HG02759 (cell line): Measurements from ENCODE around the gene TLR10.
"Not testable (repeated sequence)": the region's sequence is repeated elsewhere in the genome, so short reads cannot be mapped to it uniquely, and the experiment has no call there.

Experiments
- ATAC-seq: cut with Tn5 transposase; IDR thresholded peaks from one replicate; pipeline ENCODE4 v1.9.1; 2021; ENCODE audit warnings: mild to moderate bottlenecking, moderate library complexity; ENCODE audit not compliant: unreplicated experiment

TLR10 gene, protein sequence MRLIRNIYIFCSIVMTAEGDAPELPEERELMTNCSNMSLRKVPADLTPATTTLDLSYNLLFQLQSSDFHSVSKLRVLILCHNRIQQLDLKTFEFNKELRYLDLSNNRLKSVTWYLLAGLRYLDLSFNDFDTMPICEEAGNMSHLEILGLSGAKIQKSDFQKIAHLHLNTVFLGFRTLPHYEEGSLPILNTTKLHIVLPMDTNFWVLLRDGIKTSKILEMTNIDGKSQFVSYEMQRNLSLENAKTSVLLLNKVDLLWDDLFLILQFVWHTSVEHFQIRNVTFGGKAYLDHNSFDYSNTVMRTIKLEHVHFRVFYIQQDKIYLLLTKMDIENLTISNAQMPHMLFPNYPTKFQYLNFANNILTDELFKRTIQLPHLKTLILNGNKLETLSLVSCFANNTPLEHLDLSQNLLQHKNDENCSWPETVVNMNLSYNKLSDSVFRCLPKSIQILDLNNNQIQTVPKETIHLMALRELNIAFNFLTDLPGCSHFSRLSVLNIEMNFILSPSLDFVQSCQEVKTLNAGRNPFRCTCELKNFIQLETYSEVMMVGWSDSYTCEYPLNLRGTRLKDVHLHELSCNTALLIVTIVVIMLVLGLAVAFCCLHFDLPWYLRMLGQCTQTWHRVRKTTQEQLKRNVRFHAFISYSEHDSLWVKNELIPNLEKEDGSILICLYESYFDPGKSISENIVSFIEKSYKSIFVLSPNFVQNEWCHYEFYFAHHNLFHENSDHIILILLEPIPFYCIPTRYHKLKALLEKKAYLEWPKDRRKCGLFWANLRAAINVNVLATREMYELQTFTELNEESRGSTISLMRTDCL

DNA sequence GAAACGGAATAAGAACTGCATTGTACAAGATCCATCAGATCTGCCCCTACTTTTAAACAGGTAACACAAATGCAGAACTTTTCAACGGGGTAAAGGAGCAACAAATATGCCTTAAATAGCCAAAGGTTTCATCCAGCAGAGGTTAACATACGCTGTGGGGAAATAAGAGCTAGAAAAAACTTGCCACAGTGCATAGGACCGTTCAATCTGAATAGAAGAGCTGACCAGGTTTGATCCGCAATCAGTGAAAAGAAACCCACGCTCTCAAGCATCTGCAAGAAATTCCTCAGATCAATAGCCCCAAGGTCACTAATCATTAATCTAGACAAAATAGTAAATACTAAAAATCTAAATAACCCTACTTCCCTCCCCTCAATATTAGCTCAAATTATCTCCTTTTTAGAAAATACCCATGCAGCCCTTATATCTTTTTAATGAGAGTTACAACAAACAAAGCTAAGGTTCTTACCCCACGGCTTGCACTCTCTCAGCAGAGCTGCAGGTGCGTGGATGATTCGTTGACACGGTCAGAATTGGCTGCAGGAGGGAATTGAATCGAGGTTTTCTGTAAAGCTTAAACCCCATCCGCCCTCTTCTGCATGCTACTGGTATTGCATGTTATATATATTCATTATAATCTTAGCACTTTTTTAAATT, at the start of gene TLR10:
TLR10 (minus strand) TSS at position 539 of the 657 bp plus-strand sequence. CDS start 7,400 bp downstream, outside the sequence.
- peak; percentile 61 for ATAC-seq

DNA sequence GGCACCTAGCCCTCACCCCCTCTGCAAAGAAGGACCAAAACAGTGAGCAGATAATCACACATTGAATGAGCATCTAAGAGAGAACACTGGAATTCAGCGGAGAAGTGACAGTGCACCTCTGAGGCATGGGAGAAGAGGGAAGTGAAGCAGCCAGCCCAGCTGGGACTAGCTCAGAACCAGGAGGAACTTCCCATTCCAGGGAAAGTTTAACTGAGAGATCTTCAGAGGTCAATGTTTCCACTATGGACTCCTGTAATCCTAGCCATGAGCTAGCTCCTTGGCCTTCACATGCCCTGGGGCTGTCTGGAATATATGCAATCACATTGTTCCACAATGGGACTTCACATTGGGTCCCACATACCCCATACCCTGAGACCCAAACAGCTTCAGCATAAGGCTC, 49.4 kb upstream of the TLR10 start:
- no peak for ATAC-seq

DNA sequence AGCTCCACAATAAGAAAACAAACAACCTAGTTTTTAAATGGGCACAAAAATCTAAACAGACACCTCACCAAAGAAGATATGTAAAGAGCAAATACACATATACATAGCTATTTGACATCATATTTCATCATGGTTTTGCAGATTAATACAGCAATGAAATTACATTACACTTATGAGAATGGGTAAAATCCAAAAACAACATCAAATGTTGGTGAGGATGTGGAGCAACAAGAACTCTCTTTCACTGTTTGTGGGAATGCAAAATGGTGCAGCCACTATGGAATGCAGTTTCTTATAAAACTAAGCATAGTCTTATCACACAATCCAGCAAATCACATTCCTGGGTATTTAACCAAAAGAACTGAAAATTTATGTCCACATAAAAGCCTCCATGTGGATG, 48.9 kb upstream of the TLR10 start:
- ATAC-seq = no peak

DNA sequence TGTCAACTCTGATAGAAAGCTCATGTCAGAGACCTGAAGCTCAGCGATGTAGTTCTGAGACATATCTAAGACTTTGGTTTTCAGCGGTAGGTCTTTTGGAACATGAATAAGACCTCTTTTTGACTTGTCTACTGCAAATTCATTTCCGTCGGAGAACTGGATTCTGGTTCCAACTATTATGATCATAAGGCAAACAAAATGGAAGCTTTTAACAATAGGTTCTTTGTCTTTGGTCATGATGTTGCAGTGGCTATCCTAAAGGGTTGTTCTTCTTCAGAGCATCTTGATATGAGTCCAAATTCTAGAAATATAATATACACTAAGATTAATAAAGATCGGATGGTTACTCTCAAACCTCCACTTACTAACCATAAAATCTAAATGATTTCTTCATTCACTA, 46.4 kb upstream of the TLR10 start:
- ATAC-seq = no peak

DNA sequence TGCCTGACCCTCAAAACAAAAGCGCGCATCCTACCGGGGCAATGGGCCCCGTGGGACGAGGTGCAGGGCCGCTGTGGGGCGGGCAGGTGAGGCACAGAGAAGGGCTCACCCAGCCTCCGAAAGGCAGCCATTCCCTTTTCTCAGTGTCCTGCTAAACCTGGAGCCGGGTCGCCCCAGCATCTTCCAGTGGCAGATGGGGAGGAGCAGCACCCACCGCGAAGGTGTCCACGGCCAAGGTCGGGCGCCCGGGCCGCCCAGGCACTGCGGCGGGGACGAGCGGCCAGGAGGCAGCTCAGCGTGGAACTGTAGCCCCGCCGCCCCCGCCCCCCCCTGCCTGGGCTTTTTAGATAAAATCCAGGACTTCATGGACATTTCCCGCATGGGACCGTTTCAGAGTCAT, 41.0 kb upstream of the TLR10 start:
- ATAC-seq = no peak

DNA sequence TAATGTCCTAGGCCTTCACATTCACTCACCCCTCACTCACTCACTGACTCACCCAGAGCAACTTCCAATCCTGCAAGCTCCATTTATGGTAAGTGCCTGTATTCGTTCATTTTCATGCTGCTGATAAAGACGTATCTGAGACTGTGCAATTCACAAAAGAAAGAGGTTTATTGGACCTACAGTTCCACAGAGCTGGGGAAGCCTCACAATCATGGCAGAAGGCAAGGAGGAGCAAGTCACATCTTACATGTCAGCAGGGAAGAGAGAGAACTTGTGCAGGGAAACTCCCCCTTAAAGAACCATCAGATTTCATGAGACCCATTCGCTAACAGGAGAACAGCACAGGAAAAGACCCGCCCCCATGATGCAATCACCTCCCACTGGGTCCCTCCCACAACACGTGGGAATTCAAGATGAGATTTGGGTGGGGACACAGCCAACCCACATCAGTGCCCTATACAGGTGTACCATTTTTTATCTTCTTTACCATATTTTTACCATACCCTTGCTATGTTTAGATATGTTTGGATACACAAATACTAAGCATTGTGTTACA, 40.0 kb upstream of the TLR10 start:
- ATAC-seq = no peak

DNA sequence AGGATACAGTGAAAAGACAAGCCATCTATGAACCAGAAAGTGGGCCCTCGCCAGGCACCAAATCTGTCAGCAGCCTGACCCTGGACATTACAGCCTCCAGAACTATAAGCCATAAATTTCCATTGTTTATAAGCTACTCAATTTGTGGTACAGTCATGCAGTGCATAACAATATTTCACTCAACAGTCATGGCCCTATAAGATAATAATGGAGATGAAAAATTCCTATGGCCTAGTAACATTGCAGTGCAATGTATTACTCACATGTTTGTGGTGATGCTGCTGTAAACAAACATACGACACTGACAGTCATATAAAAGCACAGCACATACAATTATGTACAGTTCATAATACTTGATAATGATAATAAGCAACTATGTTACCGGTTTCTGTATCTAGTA, 38.9 kb upstream of the TLR10 start:
- ATAC-seq = no peak

DNA sequence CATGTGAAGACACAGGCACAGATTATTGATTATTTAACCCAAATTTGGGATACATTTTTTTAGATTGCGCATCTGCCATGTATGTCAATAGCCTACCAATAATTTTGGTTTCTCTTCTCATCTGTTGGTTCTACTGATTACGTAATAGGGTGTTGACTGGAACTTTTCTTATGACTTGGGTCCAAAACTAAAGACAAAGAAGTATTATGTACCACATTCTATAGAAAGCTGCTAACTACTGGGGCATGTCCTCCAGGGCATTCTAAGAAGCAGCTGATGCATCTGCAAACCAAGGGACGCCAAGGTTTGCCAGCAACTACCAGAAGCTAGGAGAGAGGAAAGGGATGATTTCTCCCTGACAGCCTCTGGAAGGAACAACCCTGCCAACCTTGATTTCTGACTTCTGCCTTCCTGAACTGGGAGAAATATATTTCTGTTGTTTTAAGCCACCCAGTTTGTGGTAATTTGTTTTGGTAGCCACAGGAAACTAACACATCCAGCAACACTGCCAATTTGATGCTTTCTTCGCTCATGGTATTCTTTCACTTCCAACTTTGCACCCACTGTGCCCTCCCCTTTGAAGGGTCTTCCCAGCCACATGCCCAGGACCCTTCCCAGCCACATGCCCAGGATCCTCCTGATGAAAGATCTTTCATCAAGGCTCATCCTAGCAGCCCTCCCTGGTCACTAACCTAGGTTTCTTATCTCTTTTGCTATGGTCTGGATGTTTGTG, 37.7 kb upstream of the TLR10 start:
- ATAC-seq = peak; percentile 47

DNA sequence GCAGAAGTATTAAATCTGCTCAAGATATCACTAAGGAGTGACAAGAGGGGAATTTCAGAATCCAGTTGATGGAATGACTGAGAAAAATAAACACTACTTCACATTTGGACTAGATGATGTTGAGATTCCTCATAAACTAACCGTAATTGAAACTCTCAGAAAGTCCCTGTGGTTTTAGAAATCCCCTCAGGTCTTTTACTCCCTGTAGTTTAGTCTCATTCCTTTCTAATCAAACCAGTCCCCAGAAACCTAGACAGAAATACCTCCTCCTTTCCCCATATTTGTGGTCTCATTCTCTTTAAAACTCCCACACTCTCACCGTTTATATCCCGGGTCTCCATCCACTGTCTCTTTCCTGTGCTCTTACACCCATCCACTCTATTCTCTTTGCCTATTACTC, 36.8 kb upstream of the TLR10 start:
- no peak for ATAC-seq

DNA sequence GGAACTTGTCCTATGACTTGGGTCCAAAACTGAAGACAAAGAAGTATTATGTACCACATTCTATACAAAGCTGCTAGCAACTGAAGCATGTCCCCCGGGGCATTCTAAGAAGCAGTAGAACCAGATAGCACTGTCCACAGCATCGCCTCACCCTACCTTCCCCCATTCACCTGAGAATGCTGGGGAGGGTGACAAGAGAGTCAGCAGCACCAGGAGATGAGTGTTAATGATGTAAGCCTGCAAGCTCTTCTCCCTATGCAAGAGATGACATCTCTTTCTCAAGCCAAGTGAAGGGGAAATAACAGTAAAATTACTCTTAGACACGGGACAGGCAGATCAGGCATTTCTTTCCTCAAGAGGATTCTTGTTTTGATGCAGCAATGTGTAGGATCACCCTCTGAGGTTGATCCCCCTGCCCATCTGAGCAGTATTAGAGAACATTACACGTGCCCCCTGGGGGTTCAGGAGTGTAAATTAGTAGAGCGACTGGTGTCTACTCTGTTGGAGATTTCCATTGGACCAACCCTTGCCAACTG, 35.7 kb upstream of the TLR10 start:
- ATAC-seq = peak; percentile 68

DNA sequence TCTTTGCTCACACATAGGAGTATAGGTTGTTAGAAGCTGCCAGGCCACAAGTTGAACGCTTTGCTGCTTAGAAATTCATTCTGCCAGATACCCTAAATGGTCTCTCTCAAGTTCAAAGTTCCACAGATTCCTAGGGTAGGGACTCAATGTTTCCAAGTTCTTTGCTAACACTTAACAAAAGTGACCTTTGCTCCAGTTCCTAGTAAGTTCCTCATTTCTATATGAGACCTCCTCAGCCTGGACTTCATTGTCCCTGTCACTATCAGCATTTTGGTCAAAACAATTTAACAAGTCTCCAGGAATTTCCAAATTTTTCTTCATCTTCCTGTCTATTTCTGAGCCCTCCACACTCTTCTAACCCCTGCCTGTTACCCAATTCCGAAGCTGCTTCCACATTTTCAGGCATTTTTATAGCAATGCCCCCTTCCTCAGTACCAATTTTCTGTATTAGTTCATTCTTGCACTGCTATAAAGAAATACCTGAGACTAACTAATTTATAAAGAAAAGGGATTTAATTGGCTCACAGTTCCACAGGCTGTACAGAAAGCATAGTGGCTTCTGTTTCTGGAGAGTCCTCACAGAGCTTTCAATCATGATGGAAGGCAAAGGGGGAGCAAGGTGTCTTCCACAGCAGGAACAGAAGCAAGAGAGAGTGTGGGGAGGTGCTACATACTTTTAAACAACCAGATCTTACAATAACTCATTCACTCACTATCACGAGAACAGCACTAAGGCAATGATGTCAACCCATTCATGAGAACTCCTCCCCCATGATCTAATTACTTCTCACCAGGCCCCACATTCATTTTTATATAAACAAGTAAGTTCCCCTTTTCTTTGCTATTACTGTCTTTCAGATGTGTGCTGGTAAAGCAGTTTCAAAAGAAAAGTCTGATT, 33.3 kb upstream of the TLR10 start:
- no peak for ATAC-seq

DNA sequence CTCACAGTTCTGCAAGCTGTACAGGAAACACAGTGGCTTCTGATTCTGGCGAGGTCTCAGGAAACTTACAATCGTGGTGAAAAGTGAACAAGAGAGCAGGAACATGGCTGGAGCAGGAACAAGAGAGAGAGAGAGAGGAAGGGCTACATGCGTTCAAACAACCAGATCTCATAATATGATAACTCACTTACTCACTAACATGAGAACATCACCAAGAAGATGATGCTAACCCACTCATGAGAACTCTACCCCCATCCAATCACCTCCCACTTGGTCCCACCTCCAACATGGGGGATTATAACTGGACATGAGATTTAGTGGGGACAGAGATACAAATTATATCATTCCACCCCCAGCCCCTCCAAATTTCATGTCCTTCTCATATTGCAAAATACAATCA, 31.6 kb upstream of the TLR10 start:
- ATAC-seq = no peak

DNA sequence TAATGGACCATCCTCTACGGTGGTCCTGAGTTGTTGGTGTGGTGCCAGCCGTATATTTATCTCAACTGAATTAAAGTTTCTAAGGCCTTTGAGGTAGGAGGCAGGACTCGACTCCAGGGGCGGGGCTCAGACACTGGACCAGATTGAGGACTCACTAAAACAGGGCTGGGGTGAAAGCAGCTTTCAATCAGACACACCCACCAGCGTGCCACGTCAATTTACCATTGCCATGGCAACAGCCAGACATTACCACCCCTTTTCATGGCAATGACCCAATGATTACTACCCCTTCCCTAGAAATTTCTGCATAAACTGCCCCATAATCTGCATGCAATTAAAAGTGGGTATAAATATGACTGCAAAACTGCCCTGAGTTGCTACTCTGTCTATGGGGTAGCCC, 28.5 kb upstream of the TLR10 start:
- ATAC-seq = no peak

DNA sequence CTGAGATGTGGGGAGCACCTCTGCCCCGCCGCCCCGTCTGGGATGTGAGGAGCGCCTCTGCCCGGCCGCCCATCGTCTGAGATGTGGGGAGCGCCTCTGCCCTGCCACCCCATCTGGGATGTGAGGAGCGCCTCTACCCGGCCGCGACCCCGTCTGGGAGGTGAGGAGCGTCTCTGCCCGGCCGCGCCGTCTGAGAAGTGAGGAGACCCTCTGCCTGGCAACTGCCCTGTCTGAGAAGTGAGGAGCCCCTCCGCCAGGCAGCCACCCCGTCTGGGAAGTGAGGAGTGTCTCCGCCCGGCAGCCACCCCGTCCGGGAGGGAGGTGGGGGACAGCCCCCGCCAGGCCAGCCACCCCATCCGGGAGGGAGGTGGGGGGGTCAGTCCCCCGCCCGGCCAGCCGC, 24.7 kb upstream of the TLR10 start:
- ATAC-seq = not testable (repeated sequence)

DNA sequence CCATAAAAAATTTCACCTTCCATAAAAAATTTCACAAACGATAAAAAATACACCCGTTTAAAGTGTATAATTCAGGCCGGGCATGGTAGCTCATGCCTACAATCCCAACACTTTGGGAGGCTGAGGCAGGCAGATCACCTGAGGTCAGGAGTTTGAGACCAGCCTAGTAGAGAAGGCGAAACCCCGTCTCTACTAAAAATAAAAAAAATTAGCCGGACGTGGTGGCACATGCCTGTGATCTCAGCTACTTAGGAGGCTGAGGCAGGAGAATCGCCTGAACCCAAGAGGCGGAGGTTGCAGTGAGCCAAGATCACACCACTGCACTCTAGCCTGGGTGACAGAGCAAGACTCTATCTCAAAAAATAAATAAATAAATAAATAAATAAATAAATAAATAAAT, 23.5 kb upstream of the TLR10 start:
- ATAC-seq = not testable (repeated sequence)

DNA sequence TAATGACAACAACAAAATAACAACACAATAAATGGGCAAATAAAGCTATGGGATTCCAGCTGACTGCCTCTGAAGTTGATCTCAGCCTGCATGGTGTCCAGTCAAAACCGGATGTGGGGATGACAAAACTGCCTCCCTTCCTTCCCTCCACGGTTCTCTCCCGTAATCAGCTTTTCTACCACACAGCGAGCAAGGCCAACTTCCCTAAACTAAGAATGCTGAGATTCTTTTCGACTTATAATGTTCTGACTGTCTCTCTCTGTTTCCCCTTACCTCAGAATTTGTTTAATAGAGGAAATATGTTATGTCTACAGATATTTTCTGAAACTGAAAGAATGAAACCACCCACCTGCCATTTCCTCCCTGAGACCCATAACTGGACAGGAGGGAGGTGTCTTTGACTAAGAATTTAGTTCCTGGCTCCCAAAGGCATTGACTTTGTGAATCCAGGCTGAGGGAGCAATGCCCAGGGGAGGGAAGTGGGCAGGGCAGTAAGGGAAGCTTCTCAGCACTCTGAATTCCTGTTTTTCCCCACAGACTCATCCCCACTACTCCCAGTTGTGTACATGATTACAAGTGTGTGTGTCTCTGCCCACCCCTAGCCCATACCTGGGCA, 22.8 kb upstream of the TLR10 start:
- peak; percentile 82 for ATAC-seq

DNA sequence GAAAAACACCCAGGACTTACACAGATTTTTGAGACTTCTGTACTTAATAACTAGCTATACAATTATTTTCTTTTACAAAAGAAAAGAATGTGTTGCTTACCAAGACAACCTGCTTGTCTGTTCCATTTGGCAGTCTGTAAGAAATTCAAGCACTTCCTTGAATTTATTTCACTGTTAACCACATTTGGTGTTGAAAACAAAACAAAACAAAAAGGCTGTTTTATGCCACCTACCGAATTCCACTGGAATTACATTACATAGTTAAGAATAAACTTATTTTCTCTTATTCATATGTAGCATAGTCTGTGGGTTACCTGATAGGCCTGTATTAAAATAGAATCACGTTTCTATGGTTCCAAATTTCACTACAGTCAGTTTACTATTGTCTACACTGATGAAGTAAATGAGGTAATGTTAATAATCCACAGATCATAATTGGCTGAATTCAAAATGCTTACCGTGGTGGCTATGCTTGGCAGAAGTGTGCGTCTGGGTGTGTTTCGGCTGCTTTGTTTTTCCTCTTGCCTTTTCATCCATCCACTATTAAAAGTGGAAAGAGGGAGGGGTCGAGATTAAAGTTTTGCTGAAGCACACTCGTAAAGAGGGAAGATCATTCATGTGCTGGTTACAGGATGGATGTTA, 22.0 kb upstream of the TLR10 start, which contains the start of gene TLR1:
TLR1 (minus strand) TSS at position 138 of the 642 bp plus-strand sequence. CDS start 5,960 bp downstream, outside the sequence.
- no peak for ATAC-seq
